Measurements from ENCODE around the gene MAMDC2. TPM values are rescaled to one million over a fixed set of nuclear protein-coding genes. Genes with fewer than 3 reads are reported as not detected.
"Not testable (repeated sequence)": the region's sequence is repeated elsewhere in the genome, so short reads cannot be mapped to it uniquely, and the experiment has no call there.

MAMDC2 gene
- total RNA-seq, 2 donors from 2014 or later: 12.3 to 19.6 TPM

- intact Hi-C loops (cut with DNase I): no loop called here
- ATAC-seq: peak in 1 of 2 donors; percentile 44
- no peak for DNase-seq
Measured at GRCh38 chr9:70034271-70034711, 9.4 kb upstream of the MAMDC2 start.

DNA sequence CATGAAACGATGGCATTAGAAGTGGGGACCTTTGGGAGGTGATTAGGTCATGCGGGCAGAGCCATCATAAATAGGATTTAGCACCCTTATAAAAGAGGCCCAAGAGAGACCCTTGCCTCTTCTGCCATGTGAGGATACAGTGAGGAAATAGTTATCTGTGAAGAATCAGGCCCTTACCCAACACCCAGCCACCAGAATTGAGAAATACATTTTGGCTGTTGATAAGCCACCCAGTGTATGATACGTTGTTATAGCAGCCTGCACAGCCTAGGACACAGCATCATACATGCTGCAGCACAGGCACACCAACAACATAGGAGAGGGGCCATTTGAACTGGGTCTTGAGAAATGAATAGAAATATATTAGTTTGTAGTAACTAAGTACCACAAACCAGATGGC, 8.0 kb upstream of the MAMDC2 start:
- intact Hi-C loops (cut with DNase I): no loop called here
- DNase-seq: no peak
- no peak for ATAC-seq

DNA sequence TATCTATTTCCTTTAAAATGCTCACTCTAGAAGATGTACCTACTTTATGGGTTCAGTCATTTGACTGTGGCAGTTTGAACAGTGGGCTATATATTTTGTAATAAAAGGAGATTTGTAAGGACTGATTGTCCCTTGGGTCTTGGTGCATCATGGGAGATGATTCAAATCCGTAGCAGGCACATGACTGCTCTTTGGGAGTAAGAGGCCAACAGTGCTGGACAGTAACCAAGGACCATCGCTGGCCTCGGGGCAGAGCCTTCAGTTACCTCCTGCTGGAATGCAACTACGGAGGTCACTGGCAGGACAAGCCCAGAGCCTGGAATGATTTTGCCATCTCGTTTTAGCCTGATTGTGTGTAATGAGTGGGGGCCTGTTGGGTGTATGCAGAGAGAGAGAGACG, 7.0 kb upstream of the MAMDC2 start:
- intact Hi-C loops (cut with DNase I): no loop called here
- no peak for DNase-seq
- no peak for ATAC-seq

DNA sequence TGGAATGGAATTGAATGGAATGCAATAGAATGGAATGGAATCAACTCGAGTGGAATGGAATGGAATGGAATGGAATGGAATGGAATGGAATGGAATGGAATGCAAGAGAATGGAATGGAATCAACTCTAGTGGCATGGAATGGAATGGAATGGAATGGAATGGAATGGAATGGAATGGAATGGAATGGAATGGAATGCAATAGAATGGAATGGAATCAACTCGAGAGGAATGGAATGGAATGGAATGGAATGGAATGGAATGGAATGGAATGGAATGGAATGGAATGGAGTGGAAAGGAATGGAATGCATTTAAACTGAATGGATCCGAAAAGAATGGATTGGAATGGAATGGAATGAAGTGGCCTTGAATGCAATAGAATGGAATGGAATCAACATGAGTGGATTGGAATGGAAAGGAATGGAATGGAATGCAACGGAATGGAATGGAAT, 5.5 kb upstream of the MAMDC2 start:
- DNase-seq; intact Hi-C loops (cut with DNase I): not testable (repeated sequence)
- peak; percentile 41 to 44 for ATAC-seq

DNA sequence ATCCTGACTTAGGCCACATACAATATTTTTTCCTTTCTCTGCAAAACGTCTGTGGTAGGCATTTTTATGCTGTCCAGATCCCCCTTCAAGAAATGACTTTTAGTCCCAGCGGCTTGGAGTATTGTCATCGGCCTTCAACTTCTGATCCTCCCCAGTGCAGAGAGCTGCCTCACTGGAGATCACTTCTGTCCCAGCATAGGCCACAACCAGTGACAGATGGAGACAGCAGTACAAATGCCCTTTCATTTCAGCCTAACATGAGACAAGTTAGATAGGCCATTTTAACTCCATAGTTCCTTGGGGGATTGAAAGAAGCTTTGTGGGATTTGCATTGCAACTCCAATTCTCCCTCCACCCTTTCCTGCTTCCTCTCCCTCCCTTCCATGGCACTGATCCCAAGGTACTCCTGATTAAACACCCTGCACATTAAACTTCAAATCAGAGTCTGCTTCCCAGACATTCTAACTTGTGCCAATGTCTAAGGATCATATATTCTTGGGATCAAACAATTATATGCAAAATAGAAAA, 3.2 kb upstream of the MAMDC2 start:
- intact Hi-C loops (cut with DNase I): loop anchor here in 1 of 2 donors (5.0 to 10.0 kb wide), 2 partner anchors 54 to 63 kb away; no protein-coding TSS in a partner anchor
- DNase-seq (no peak), ATAC-seq (no peak)

DNA sequence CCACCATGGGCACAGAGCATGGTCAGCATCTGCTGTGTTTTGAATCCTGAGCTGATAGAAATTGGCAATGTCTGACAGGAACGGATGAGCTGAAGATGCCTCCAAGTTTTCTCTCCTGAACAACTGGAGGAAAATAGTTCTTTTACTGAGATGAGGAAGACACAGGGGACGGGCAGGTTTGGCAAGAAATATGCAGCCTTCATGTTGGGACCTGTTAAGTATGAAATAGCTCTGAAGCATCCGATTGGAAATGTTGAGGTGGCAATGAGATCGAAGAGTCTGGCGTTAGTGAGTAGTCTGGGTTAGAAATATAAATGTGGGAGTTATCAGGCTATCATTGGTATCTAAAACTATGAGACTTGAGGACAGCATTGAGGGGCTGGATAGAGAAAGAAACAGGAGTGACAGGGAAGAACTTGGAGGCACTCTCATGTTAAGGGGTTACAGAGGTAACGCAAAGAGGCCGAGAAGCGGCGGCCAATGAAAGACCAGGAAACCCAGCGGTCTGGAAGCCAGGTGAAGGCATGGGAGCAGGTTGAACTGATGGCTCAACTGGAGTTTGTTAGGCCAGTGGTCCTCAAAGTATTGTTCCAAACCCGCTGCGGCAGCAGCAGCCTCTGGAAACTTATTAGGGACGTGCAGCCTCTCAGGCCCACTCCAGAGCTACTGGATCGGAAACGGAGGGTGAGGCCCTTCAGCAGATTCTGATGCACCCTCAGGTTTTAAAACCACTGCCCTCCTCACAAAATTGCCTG, 1.0 kb upstream of the MAMDC2 start:
- intact Hi-C loops (cut with DNase I): loop anchor here in 1 of 2 donors (5.0 to 10.0 kb wide), 2 partner anchors 52 to 65 kb away; no protein-coding TSS in a partner anchor
- ATAC-seq (no peak), DNase-seq (no peak)

DNA sequence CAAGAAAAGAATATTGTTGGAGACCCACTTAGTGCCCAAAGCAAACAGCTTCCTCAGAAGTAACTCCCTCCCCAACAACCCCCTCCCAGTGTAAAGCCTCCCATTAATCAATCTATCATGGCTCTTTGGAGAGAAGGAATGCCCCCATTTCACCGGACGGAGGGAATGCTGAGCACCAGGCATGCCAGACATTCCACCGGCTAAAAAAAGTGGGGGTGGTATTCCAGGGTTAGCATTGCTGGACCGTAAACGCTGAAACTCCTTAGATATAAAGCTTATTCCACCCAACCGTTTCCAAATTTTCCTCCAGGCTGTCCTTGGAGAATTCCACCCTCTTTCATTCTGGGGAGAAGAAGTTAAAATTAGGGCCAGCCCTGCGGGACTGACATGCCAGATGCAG, 363 bp upstream of the MAMDC2 start:
- intact Hi-C loops (cut with DNase I): loop anchor here in 1 of 2 donors (5.0 to 10.0 kb wide), 2 partner anchors 52 to 66 kb away; no protein-coding TSS in a partner anchor
- ATAC-seq (no peak), DNase-seq (no peak)

- DNase-seq: peak; percentile 51
- ATAC-seq: peak; percentile 45 to 75
Measured at GRCh38 chr9:70044490-70045307, 1.1 kb downstream of the MAMDC2 start.

DNA sequence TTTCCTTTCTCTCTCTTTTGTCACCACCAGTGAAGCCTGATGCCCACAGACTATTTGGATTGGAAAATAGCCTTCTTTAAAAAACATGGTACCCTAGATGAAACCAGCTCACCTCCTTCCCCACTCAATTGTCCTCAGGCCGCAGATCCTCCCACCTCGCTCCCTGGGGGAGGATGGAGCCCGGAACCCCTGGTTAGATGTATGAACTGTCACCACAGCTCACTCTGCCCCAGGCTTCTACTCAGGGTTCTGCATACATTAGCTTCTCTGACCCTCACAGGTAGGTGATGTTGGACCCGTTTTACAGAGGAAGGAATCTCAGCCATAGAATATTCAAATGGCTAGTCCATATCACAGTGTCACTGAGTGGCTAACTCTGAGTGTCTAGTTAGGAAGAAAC, 1.8 kb downstream of the MAMDC2 start:
- DNase-seq: no peak
- intact Hi-C loops (cut with DNase I): loop anchor here in 1 of 2 donors (10.0 kb wide), 1 partner anchor 49 kb away; no protein-coding TSS in a partner anchor
- ATAC-seq: no peak

More at GRCh38 chr9:70044490-70045307, 1.1 kb downstream of the MAMDC2 start:
- intact Hi-C loops (cut with DNase I): loop anchor here in 1 of 2 donors (5.0 to 10.0 kb wide), 2 partner anchors 50 to 67 kb away; no protein-coding TSS in a partner anchor

GRCh38 chr9:70046274-70047070, 2.8 kb downstream of the MAMDC2 start:
- DNase-seq (no peak), ATAC-seq (peak in 1 of 2 donors; percentile 1)
- intact Hi-C loops (cut with DNase I): loop anchor here in 1 of 2 donors (10.0 kb wide), 1 partner anchor 48 kb away; no protein-coding TSS in a partner anchor

DNA sequence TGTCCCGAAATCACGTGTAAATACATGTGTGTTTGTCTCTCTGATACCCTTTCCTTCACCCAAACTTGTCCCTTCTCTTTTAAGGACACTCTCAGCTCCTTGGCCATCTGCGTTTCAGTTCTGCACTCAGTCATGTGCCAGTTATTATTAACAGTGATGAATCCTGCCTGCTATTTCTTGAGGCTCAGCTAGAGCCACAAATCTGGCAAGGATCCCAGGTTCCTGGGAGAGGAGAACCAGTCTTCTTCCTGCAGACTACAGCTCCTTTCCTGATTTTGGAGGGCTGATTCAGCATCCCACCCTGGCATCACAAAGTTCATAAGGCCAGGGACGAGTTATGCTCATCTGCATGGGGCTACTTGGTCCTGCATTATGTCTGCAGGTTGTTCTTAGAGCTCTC, 5.6 kb downstream of the MAMDC2 start:
- DNase-seq (peak; percentile 75), ATAC-seq (peak; percentile 58 to 59)
- intact Hi-C loops (cut with DNase I): loop anchor here in 1 of 2 donors (10.0 kb wide), 1 partner anchor 46 kb away; no protein-coding TSS in a partner anchor

DNA sequence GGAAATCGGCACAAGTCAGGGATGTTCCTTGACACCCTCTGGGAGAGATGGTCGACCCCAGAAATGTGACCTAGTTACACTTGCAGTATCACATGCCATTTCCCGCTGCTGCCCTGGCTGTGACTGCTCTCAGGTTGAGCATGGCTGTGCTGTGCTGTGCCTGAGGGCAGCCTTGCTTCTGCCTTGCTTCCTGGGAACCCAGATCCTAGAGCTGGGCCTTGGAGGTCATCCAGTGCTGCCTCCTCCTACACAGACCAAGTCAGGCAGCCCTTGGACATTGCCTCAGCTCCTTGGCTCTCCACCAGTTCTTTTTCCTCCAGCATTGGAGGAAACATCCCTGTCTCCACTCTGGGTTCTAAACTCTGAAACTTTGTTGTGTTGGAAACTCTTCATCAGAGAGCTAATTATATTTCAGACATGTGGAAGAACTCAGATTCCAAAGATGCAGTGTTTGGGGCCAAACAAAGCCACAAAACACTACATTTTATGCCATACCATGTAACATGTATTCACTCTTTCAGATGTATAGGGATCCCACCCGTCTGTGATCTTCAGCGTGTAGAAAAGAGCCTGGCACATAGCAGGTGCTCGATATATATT, 6.1 kb downstream of the MAMDC2 start:
- intact Hi-C loops (cut with DNase I): loop anchor here in 1 of 2 donors (10.0 kb wide), 1 partner anchor 45 kb away; no protein-coding TSS in a partner anchor
- peak; percentile 85 for DNase-seq
- ATAC-seq: peak; percentile 87 to 91

- intact Hi-C loops (cut with DNase I): no loop called here
- ATAC-seq (no peak), DNase-seq (no peak)
Measured at GRCh38 chr9:70052768-70053167, 9.1 kb downstream of the MAMDC2 start.

GRCh38 chr9:70053864-70054263, 10.2 kb downstream of the MAMDC2 start:
- no peak for DNase-seq
- peak in 1 of 2 donors; percentile 45 for ATAC-seq
- intact Hi-C loops (cut with DNase I): no loop called here

DNA sequence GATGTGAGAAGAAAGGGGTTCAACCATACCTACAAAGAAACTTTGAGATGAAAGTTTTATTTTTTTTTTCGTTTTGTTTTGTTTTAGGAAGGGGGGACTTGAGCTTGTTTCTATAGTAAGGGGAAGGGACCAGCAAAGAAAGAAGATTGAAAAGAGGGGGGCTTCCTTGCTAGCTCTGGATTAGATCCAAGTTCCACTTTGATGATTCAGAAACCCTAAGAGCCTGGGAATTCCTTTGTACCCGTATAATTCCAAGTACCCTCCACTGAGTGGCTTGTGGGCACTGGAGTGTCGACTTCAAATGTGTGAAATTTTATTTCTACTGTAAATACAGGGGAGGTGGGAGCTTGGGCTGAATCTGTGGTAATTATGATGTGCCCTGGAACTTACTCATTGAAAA, 10.9 kb downstream of the MAMDC2 start:
- no peak for ATAC-seq
- intact Hi-C loops (cut with DNase I): no loop called here
- no peak for DNase-seq

- DNase-seq (no peak), ATAC-seq (no peak)
- intact Hi-C loops (cut with DNase I): no loop called here
Measured at GRCh38 chr9:70055406-70056210, 12.0 kb downstream of the MAMDC2 start.

DNA sequence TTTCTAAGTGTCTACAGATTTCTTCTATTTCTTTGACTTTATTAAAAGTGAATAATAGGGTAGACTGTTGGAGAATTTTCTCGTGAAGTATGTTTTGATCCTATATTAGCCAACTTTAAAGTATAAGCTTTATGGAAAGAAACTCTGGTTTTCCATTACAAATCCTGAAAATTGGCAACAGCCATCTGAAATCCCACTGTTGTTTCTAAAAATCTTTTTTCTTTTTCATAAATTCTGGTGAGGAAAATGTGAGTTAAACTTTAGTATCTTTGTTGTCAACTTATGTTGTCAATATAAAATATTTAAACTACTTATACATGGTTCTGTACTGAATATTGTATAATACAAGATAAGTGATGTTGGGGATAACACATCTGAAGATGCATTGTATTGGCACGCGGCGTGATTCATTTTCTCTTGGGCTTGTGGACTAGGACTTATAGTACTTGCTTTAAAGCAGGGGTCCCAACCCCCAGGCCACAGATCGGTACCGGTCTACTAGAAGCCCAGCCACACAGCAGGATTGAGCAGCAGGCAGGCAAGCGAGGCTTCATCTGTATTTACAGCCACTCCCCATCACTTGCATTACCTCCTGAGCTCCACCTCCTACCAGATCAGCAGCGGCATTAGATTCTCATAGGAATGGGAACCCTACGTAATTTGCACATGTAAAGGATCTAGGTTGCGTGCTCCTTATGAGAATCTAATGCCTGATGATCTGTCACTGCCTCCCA, 12.7 kb downstream of the MAMDC2 start:
- ATAC-seq: no peak
- DNase-seq: no peak
- intact Hi-C loops (cut with DNase I): no loop called here
